HepG2 (cell line): ENCODE data around the gene TANC1. TPM values are rescaled to one million over a fixed set of nuclear protein-coding genes. Genes with fewer than 3 reads are reported as not detected.
"Not testable (repeated sequence)": the region's sequence is repeated elsewhere in the genome, so short reads cannot be mapped to it uniquely, and the experiment has no call there.

Experiments used
- ATAC-seq: fragments of 200-7000 bp; cut with Tn5 transposase; 3 replicates; pipeline ENCODE4 v1.9.1; 2020; ENCODE audit warnings: mild to moderate bottlenecking, moderate library complexity
- BruUV-seq: library from RNA; stranded (reverse); fragments of 400-500 nt; replicated peaks from 2 replicates; lab custom pipeline; 2021; lab: Mats Ljungman, UMichigan
- CTCF ChIA-PET: fragments of 300-600 bp; formaldehyde crosslinking; extraction: SDS; loops from one replicate; lab custom pipeline; 2021; ENCODE audit warnings: low total read pairs, inconsistent platforms, low intra/inter-chr PET ratio; lab: Yijun Ruan, JAX
- POLR2A ChIA-PET: fragments of 350-600 bp; sonication (Branson Sonifier 250); formaldehyde crosslinking; loops from one replicate; lab custom pipeline; 2020; ENCODE audit warnings: antibody characterized with exemption, inconsistent platforms; lab: Yijun Ruan, JAX
- DNase-seq: peaks from one replicate; pipeline ENCODE4 v3.0.0-alpha.2; 2015; ENCODE audit warnings: low spot score
- FAIRE-seq: peaks from 3 replicates; lab custom pipeline; 2011; peaks lifted over from hg19 to GRCh38; lab: Jason Lieb, UNC
- H2AFZ ChIP-seq: one replicate; pipeline ENCODE4 v1.6.1; 2011; ENCODE audit warnings: low read length, inconsistent platforms
- H3K27ac ChIP-seq: fragments of 300-600 bp; 3 replicates; pipeline ENCODE4 v1.8.0; 2011; ENCODE audit warnings: mixed run types, mild to moderate bottlenecking, mixed read lengths, low read length, inconsistent platforms; ENCODE audit not compliant: insufficient read depth; ENCODE audit errors: extremely low read length
- H3K27me3 ChIP-seq, 2 experiments: fragments of 200-600 bp in 1 of 2; 2 replicates in 1 of 2; 3 replicates in 1 of 2; pipeline versions ENCODE4 v1.6.0 to v1.8.0; 2011; ENCODE audit warnings: low read length in 2 of 2, mild to moderate bottlenecking in 2 of 2, moderate library complexity in 2 of 2, inconsistent platforms in 1 of 2; ENCODE audit not compliant: insufficient read depth in 2 of 2, control insufficient read depth in 1 of 2
- H3K36me3 ChIP-seq, 2 experiments: fragments of 200-600 bp in 1 of 2; replicated peaks in 1 of 2; 2 replicates in 1 of 2; 3 replicates in 1 of 2; pipeline versions ENCODE4 v1.5.1 to v1.8.0; 2011; ENCODE audit warnings: low read length in 2 of 2, inconsistent platforms in 1 of 2; ENCODE audit not compliant: insufficient read depth in 2 of 2, control insufficient read depth in 1 of 2
- H3K4me1 ChIP-seq: 2 replicates; pipeline ENCODE4 v1.5.1; 2012; ENCODE audit warnings: low read length, inconsistent platforms; ENCODE audit not compliant: insufficient read depth
- H3K4me2 ChIP-seq: 2 replicates; pipeline ENCODE4 v1.6.0; 2011; ENCODE audit warnings: low read depth, low read length, inconsistent platforms
- H3K4me3 ChIP-seq, 3 experiments: fragments of 200-600 bp in 1 of 3; sonication (generic), shearing (Covaris generic) in 1 of 3; replicated peaks in 1 of 3; 2 replicates each; pipeline ENCODE4 v1.5.1; 2011 to 2016; ENCODE audit warnings: low read length in 3 of 3, inconsistent platforms in 2 of 3, low read depth in 2 of 3, mild to moderate bottlenecking in 2 of 3, control low read depth in 1 of 3, mixed read lengths in 1 of 3; ENCODE audit not compliant: insufficient read depth in 1 of 3
- H3K79me2 ChIP-seq: one replicate; pipeline ENCODE4 v1.6.1; 2011; ENCODE audit warnings: low read length, inconsistent platforms; ENCODE audit not compliant: insufficient read depth
- H3K9ac ChIP-seq: 2 replicates; pipeline ENCODE4 v1.6.0; 2011; ENCODE audit warnings: mild to moderate bottlenecking, low read depth, low read length, inconsistent platforms; ENCODE audit not compliant: insufficient read depth
- H3K9me3 ChIP-seq: 2 replicates; pipeline ENCODE4 v1.5.1; 2012; ENCODE audit warnings: mild to moderate bottlenecking, low read length
- H4K20me1 ChIP-seq: 2 replicates; pipeline ENCODE4 v1.6.0; 2011; ENCODE audit warnings: inconsistent platforms, mild to moderate bottlenecking, low read length, moderate library complexity; ENCODE audit not compliant: insufficient read depth
- WGBS: methylation state at CpG from one replicate; pipeline ENCODE4 v1.1.6; 2017; ENCODE audit warnings: low lambda C conversion rate; 5-methylcytosine and 5-hydroxymethylcytosine counted together
- in situ Hi-C: cut with HindIII; loops from 2 replicates; pipeline ENCODE4 v1.10.0; 2017; ENCODE audit warnings: low pct_unique_long_range_greater_than_20kb; ENCODE audit not compliant: extremely low pct_ligation_motif_present
- intact Hi-C: fragments of 100-400 bp; cut with micrococcal nuclease; formaldehyde crosslinking; loops from one replicate; pipeline ENCODE4 v1.10.0; 2022; ENCODE audit not compliant: unreplicated experiment
- polyA plus RNA-seq, 8 experiments: library from polyadenylated mRNA; depleted of rRNA in 3 of 8; stranded (reverse) in 7 of 8; unstranded in 1 of 8; fragments of >200 nt; fragmentation: Illumina TruSeq in 4 of 8; extraction: Trizol in 4 of 8; gene quantifications; 2 replicates each; pipeline versions ENCODE4 v1.2.1 to v1.2.3, GENCODE V29; 2011 to 2016; ENCODE audit warnings: low read depth in 4 of 8, missing spikeins in 1 of 8, mixed read lengths in 1 of 8; ENCODE audit not compliant: insufficient read depth in 1 of 8
- total RNA-seq, 5 experiments: library from RNA; depleted of rRNA; stranded (reverse); fragments of >200 nt; fragmentation: Illumina TruSeq; extraction: Trizol; gene quantifications; 2 replicates each; pipeline ENCODE4 v1.2.3, GENCODE V29; 2016; ENCODE audit warnings: low read depth in 1 of 5

TANC1 gene
- total and polyA plus RNA-seq, 2 of the 13 experiments (the other 11 are each of a cell fraction or from before 2014, with no cell fraction given): 2.3 to 5.6 TPM

DNA sequence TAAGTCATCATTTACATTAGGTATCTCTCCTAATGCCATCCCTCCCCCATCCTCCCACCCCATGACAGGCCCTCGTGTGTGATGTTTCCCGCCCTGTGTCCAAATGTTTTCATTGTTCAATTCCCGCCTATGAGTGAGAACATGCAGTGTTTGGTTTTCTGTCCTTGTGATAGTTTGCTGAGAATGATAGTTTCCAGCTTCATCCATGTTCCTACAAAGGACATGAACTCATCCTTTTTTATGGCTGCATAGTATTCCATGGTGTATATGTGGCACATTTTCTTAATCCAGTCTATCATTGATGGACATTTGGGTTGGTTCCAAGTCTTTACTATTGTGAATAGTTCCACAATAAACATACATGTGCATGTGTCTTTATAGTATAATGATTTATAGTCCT lies 68.0 kb downstream of the TANC1 start:
- H3K4me1 ChIP-seq, BruUV-seq, H3K79me2 ChIP-seq, H3K9me3 ChIP-seq, H3K27me3 ChIP-seq, H4K20me1 ChIP-seq, FAIRE-seq, H2AFZ ChIP-seq, DNase-seq, H3K36me3 ChIP-seq, H3K27ac ChIP-seq, H3K4me2 ChIP-seq, H3K4me3 ChIP-seq, ATAC-seq, H3K9ac ChIP-seq: not testable (repeated sequence)
- in situ Hi-C loops (loop anchor here (10.0 kb wide), 1 partner anchor 78 kb away; no protein-coding TSS in a partner anchor), intact Hi-C loops (loop anchor here (1.0 to 5.0 kb wide), 4 partner anchors 82 to 932 kb away; no protein-coding TSS in a partner anchor)
- POLR2A ChIA-PET: interaction anchor here (1.5 kb wide), 1 partner anchor 82 kb away, joined by 6 read pairs; no protein-coding TSS in a partner anchor
- CTCF ChIA-PET: interaction anchor here (1.1 to 2.9 kb wide), 2 partner anchors 82 to 771 kb away, joined by 3 to 18 read pairs; no protein-coding TSS in a partner anchor
- WGBS: 65% methylated on average over 3 of the region's 3 CpGs

DNA sequence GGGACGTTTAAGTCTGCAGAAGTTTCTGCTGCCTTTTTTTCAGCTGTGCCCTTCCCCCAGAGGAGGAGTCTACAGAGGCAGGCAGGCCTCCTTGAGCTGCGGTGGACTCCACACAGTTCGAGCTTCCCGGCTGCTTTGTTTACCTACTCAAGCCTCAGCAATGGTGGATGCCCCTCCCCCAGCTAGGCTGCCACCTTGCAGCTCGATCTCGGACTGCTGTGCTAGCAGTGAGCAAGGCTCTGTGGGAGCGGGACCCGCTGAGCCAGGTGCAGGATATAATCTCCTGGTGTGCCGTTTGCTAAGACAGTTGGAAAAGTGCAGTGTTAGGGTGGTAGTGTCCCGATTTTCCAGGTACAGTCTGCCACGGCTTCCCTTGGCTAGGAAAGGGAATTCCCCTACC lies 72.9 kb downstream of the TANC1 start:
- H3K4me1 ChIP-seq, H3K79me2 ChIP-seq, H3K9me3 ChIP-seq, DNase-seq, H4K20me1 ChIP-seq, H3K4me2 ChIP-seq, FAIRE-seq, H3K4me3 ChIP-seq, BruUV-seq, H2AFZ ChIP-seq, in situ Hi-C loops, CTCF ChIA-PET, ATAC-seq, H3K36me3 ChIP-seq, H3K27me3 ChIP-seq, H3K9ac ChIP-seq, H3K27ac ChIP-seq, POLR2A ChIA-PET, intact Hi-C loops: not testable (repeated sequence)
- 66% methylated on average over 10 of the region's 11 CpGs for whole genome bisulfite sequencing
